Head of caudate nucleus (tissue), 42 donors: ENCODE results near the gene SCFD2.
"Not testable (repeated sequence)": the region's sequence is repeated elsewhere in the genome, so short reads cannot be mapped to it uniquely, and the experiment has no call there.

Source experiments
- DNase-seq, 42 donors: peaks; one replicate each; pipeline versions ENCODE4 v3.0.0 to v3.0.0-alpha.2; 2020 to 2021; ENCODE audit warnings: mixed read lengths in 7 of 42
- intact Hi-C: fragments of 100-400 bp; cut with DNase I; formaldehyde crosslinking; loops from one replicate; pipeline ENCODE4 v1.15.0; 2022

The SCFD2 gene

GRCh38 chr4:53365486-53366300 lies at the start of gene SCFD2:
SCFD2 (minus strand) TSS chr4:53366061.
- DNase-seq: peak; percentile 96 to 99 (median 99)
- intact Hi-C loops: loop anchor here (2.0 kb wide), 1 partner anchor 13 kb away; no protein-coding TSS in a partner anchor

GRCh38 chr4:53409479-53409878 lies 43.6 kb upstream of the SCFD2 start:
- intact Hi-C loops, DNase-seq: not testable (repeated sequence)

- intact Hi-C loops: no loop called here
- no peak for DNase-seq
Observed at GRCh38 chr4:53380221-53380620, 14.4 kb upstream of the SCFD2 start.

GRCh38 chr4:53378171-53378482 lies 12.3 kb upstream of the SCFD2 start:
- DNase-seq: no peak
- intact Hi-C loops: loop anchor here (2.0 kb wide), 1 partner anchor 13 kb away; no protein-coding TSS in a partner anchor

GRCh38 chr4:53377319-53378170 lies 11.7 kb upstream of the SCFD2 start, which contains the start of gene FIP1L1:
FIP1L1 (plus strand) TSS chr4:53377641; CDS start chr4:53377839, 198 bp downstream.
- DNase-seq: peak; percentile 80 to 96 (median 92)
- intact Hi-C loops: loop anchor here (2.0 kb wide), 1 partner anchor 13 kb away; no protein-coding TSS in a partner anchor

- DNase-seq: no peak
- intact Hi-C loops: no loop called here
Observed at GRCh38 chr4:53376900-53377299, 11.0 kb upstream of the SCFD2 start.

- intact Hi-C loops: no loop called here
Observed at GRCh38 chr4:53374777-53375258, 9.0 kb upstream of the SCFD2 start.

GRCh38 chr4:53371843-53372521 lies 6.1 kb upstream of the SCFD2 start:
- intact Hi-C loops: no loop called here
- DNase-seq: no peak

More at GRCh38 chr4:53374777-53375258, 9.0 kb upstream of the SCFD2 start:
- no peak for DNase-seq

- DNase-seq: no peak
- intact Hi-C loops: no loop called here
Observed at GRCh38 chr4:53371049-53371448, 5.2 kb upstream of the SCFD2 start.

- intact Hi-C loops: no loop called here
- DNase-seq: no peak
Observed at GRCh38 chr4:53367721-53368120, 1.9 kb upstream of the SCFD2 start.

- no peak for DNase-seq
- intact Hi-C loops: no loop called here
Observed at GRCh38 chr4:53366301-53366716, 448 bp upstream of the SCFD2 start.

GRCh38 chr4:53365121-53365485 lies 758 bp downstream of the SCFD2 start:
- peak in 3 of 42 donors; percentile 6 to 16 (median 7) for DNase-seq
- intact Hi-C loops: loop anchor here (2.0 kb wide), 1 partner anchor 14 kb away; no protein-coding TSS in a partner anchor

GRCh38 chr4:53364624-53365023 lies 1.2 kb downstream of the SCFD2 start:
- DNase-seq: no peak
- intact Hi-C loops: loop anchor here (2.0 kb wide), 1 partner anchor 14 kb away; no protein-coding TSS in a partner anchor

- intact Hi-C loops: no loop called here
- no peak for DNase-seq
Observed at GRCh38 chr4:53362093-53362492, 3.8 kb downstream of the SCFD2 start.

- no peak for DNase-seq
- intact Hi-C loops: no loop called here
Observed at GRCh38 chr4:53361451-53361850, 4.4 kb downstream of the SCFD2 start.

- no peak for DNase-seq
- intact Hi-C loops: no loop called here
Observed at GRCh38 chr4:53355930-53356521, 9.8 kb downstream of the SCFD2 start.

GRCh38 chr4:53354012-53354722 lies 11.7 kb downstream of the SCFD2 start:
- intact Hi-C loops: no loop called here
- no peak for DNase-seq

- intact Hi-C loops: no loop called here
- DNase-seq: no peak
Observed at GRCh38 chr4:53349091-53349491, 16.8 kb downstream of the SCFD2 start.
